Nephron progenitor cell (in vitro differentiated cells): Measurements from ENCODE around the gene SLC5A2.
"Not testable (repeated sequence)": the region's sequence is repeated elsewhere in the genome, so short reads cannot be mapped to it uniquely, and the experiment has no call there.

ENCODE experiments used
- DNase-seq: peaks from one replicate; pipeline ENCODE4 v3.0.0; 2021
- H3K27ac Mint-ChIP-seq: 2 replicates; pipeline ENCODE4 v1.8.0; 2021; ENCODE audit warnings: mild to moderate bottlenecking, moderate library complexity, mixed read lengths
- H3K27me3 Mint-ChIP-seq: 2 replicates; pipeline ENCODE4 v1.8.0; 2021; ENCODE audit warnings: mild to moderate bottlenecking, low read depth, mixed read lengths; ENCODE audit not compliant: poor library complexity
- H3K36me3 Mint-ChIP-seq: 2 replicates; pipeline ENCODE4 v1.8.0; 2021; ENCODE audit warnings: low read depth, mixed read lengths
- H3K4me1 Mint-ChIP-seq: 2 replicates; pipeline ENCODE4 v1.8.0; 2021; ENCODE audit warnings: mixed read lengths
- H3K4me3 Mint-ChIP-seq: 2 replicates; pipeline ENCODE4 v1.8.0; 2021; ENCODE audit warnings: mild to moderate bottlenecking, moderate library complexity, mixed read lengths
- H3K9me3 Mint-ChIP-seq: 2 replicates; pipeline ENCODE4 v1.8.0; 2021; ENCODE audit warnings: mild to moderate bottlenecking, moderate library complexity, mixed read lengths
- CTCF ChIP-seq: fragments of 200-600 bp; sonication (generic); IDR thresholded peaks from 2 replicates; pipeline ENCODE4 v1.5.0; 2021; ENCODE audit warnings: antibody characterized with exemption

SLC5A2 gene

DNA sequence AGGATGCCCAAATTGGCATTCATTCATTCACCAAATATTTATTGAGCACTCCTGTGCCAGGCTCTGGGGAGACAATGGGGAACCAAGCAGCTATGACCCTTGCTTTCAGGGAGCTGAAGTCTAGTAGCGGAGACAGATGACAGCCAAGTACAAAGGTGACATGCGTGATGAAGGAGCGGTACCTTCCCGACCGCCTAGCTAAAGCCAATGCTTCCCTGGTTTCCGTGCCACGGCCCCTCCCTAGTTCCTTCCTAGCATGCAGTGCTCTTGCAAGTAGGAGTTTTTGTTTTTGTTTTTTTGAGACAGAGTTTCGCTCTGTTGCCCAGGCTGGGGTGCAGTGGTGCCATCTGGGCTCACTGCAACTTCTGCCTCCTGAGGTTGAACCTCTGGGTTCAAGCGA is 3.2 kb upstream of the SLC5A2 start:
- Mint-ChIP-seq H3K9me3 (no peaks in the 10 kb centered on the region), H3K27ac (no peak overlapping the region), H3K36me3 (peaks cover 5% of the 10 kb centered on the region), H3K27me3 (peaks cover 90% of the 10 kb centered on the region), H3K4me3 (no peak overlapping the region), H3K4me1 (peaks cover 26% of the 10 kb centered on the region)
- DNase-seq = no peak
- TF ChIP-seq CTCF = no peak

GRCh38 chr16:31480851-31481536 is 1.9 kb upstream of the SLC5A2 start:
- no peaks in the 10 kb centered on the region for H3K36me3 Mint-ChIP-seq
- no peaks in the 10 kb centered on the region for H3K9me3 Mint-ChIP-seq
- H3K4me1 Mint-ChIP-seq = peaks cover 29% of the 10 kb centered on the region
- DNase-seq = no peak
- peaks cover 90% of the 10 kb centered on the region for H3K27me3 Mint-ChIP-seq
- H3K4me3 Mint-ChIP-seq = no peak overlapping the region
- TF ChIP-seq CTCF = no peak
- no peak overlapping the region for H3K27ac Mint-ChIP-seq

GRCh38 chr16:31484048-31484447 is 1.1 kb downstream of the SLC5A2 start:
- peaks cover 90% of the 10 kb centered on the region for H3K27me3 Mint-ChIP-seq
- H3K27ac Mint-ChIP-seq, H3K9me3 Mint-ChIP-seq, DNase-seq, H3K36me3 Mint-ChIP-seq, H3K4me3 Mint-ChIP-seq: not testable (repeated sequence)
- peaks cover 13% of the 10 kb centered on the region for H3K4me1 Mint-ChIP-seq

DNA sequence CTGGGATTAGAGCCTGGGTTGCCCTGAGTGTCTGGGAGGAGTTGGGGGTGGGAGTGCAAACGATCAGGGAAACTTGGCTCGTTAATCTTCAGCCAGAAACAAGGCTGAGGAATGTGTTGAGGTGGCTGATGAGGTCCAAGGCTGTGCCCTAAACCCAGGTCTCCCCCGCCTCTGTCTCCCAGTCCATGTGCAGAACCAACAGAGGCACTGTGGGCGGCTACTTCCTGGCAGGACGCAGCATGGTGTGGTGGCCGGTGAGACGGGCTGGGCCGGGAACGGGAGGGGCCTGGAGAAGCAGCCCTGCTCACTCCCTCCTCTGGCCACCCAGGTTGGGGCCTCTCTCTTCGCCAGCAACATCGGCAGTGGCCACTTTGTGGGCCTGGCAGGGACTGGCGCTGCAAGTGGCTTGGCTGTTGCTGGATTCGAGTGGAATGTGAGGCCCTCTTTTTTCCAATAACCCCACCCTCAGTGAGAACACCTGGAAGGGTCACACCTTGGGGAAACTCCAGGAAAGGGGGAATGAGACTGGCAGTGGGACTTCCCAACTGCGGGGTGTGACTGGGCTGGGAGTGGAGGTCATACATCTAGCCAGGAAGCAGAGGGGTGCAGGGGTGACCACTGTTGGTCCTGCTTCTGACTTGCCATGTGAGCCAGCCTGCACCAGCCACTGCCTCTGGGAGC is 1.7 kb downstream of the SLC5A2 start:
- Mint-ChIP-seq H3K4me1 (peaks cover 13% of the 10 kb centered on the region), H3K27me3 (peaks cover 92% of the 10 kb centered on the region), H3K4me3 (no peak overlapping the region), H3K27ac (no peak overlapping the region), H3K36me3 (peaks cover 5% of the 10 kb centered on the region), H3K9me3 (no peaks in the 10 kb centered on the region)
- DNase-seq = peak; percentile 54
- TF ChIP-seq CTCF = no peak

DNA sequence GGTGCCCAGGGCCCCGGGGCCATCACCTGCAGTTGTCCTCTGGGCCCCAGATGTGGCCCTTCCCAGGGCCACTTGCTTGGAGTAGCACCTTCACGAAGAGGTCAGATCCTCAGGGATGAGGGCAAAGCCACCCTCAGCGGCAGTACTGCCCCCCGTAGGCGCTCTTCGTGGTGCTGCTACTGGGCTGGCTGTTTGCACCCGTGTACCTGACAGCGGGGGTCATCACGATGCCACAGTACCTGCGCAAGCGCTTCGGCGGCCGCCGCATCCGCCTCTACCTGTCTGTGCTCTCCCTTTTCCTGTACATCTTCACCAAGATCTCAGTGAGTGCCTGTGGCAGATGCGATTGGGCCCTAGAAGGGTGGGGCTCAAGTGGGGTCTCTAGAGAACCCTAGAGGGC is 2.6 kb downstream of the SLC5A2 start:
- no peak overlapping the region for H3K27ac Mint-ChIP-seq
- peaks cover 9% of the 10 kb centered on the region for H3K36me3 Mint-ChIP-seq
- no peaks in the 10 kb centered on the region for H3K9me3 Mint-ChIP-seq
- H3K27me3 Mint-ChIP-seq = peaks cover 87% of the 10 kb centered on the region
- peak overlapping the region; percentile 48 for H3K4me3 Mint-ChIP-seq
- H3K4me1 Mint-ChIP-seq = peaks cover 13% of the 10 kb centered on the region
- DNase-seq = no peak
- no peak for TF ChIP-seq CTCF

- TF ChIP-seq CTCF = no peak
- Mint-ChIP-seq H3K27ac (no peak overlapping the region), H3K27me3 (peaks cover 82% of the 10 kb centered on the region), H3K4me3 (peak overlapping the region; percentile 54), H3K9me3 (no peaks in the 10 kb centered on the region), H3K4me1 (peaks cover 13% of the 10 kb centered on the region), H3K36me3 (peaks cover 13% of the 10 kb centered on the region)
- DNase-seq = no peak
Measured at GRCh38 chr16:31486045-31486444, 3.1 kb downstream of the SLC5A2 start.
